Kidney (tissue), 14 donors: ENCODE results near the gene NDUFAF2. TPM values are rescaled to one million over a fixed set of nuclear protein-coding genes. Genes with fewer than 3 reads are reported as not detected.
A peak's percentile ranks its signal among the peaks of the same experiment; 100 is the strongest.

Experiments
- DNase-seq, 5 donors: peaks; one replicate each; pipeline ENCODE4 v3.0.0-alpha.2; 2013 to 2020
- FAIRE-seq: peaks from 2 replicates; lab custom pipeline; 2012; peaks lifted over from hg19 to GRCh38; lab: Jason Lieb, UNC
- H3K27ac ChIP-seq, 2 donors: one replicate each; pipeline ENCODE4 v1.7.0; 2013; ENCODE audit warnings: low read depth in 2 of 2, low read length in 2 of 2, inconsistent platforms in 1 of 2
- H3K27me3 ChIP-seq: one replicate; pipeline ENCODE4 v1.7.1; 2013; ENCODE audit warnings: low read length, inconsistent platforms; ENCODE audit not compliant: control insufficient read depth, insufficient read depth
- H3K36me3 ChIP-seq, 3 donors: one replicate each; pipeline versions ENCODE4 v1.7.0 to v1.7.1; 2013; ENCODE audit warnings: low read length in 3 of 3, control low read depth in 1 of 3, inconsistent platforms in 1 of 3; ENCODE audit not compliant: insufficient read depth in 3 of 3, control insufficient read depth in 2 of 3
- H3K4me1 ChIP-seq, 3 donors: one replicate each; pipeline versions ENCODE4 v1.7.0 to v1.7.1; 2013; ENCODE audit warnings: low read length in 3 of 3, inconsistent platforms in 1 of 3, low read depth in 1 of 3; ENCODE audit not compliant: control insufficient read depth in 2 of 3, insufficient read depth in 2 of 3
- H3K4me3 ChIP-seq, 3 donors: one replicate each; pipeline versions ENCODE4 v1.7.0 to v1.8.1; 2013; ENCODE audit warnings: low read length in 3 of 3, control low read depth in 1 of 3, inconsistent platforms in 1 of 3
- H3K9ac ChIP-seq, 3 donors: one replicate each; pipeline versions ENCODE4 v1.7.0 to v1.7.1; 2013; ENCODE audit warnings: low read length in 3 of 3, control low read depth in 1 of 3, inconsistent platforms in 1 of 3
- H3K9me3 ChIP-seq, 3 donors: one replicate each; pipeline versions ENCODE4 v1.7.0 to v1.7.1; 2013; ENCODE audit warnings: low read length in 3 of 3, control low read depth in 1 of 3, inconsistent platforms in 1 of 3; ENCODE audit not compliant: control insufficient read depth in 2 of 3, insufficient read depth in 1 of 3
- CTCF ChIP-seq: IDR thresholded peaks from 3 replicates; pipeline ENCODE4 v1.5.1; 2012; ENCODE audit warnings: mild to moderate bottlenecking, moderate library complexity, borderline replicate concordance; ENCODE audit not compliant: insufficient read depth; ENCODE audit errors: extremely low read depth
- intact Hi-C: fragments of 100-400 bp; cut with DNase I; formaldehyde crosslinking; loops from one replicate; pipeline ENCODE4 v1.11.1; 2022
- polyA plus RNA-seq: library from polyadenylated mRNA; stranded (reverse); fragments of 350-450 nt; fragmentation: Illumina TruSeq; extraction: RNeasy Lipid Tissue Mini Kit (QIAGEN cat#74804); gene quantifications from one replicate; pipeline ENCODE4 v1.2.3, GENCODE V29; 2014; ENCODE audit warnings: low read depth, low replicate concordance; ENCODE audit not compliant: insufficient read depth
- total RNA-seq: library from RNA; stranded (reverse); fragmentation: NEBNext Ultra II Directional; extraction: Animal tissue kit (Norgen Biotek cat#: 25700); gene quantifications from one replicate; pipeline ENCODE4 v1.2.1, GENCODE V29; 2021
- donor health status: control.
- donor health status: control.
- donor health status: control.
- donor health status: control.
- donor health status: control.
- donor health status: DM: yes; HTN: yes; CAD: no.
- donor health status: Normal renal cell carcinoma (clear cell type).

The NDUFAF2 gene
- total and polyA plus RNA-seq, 2 donors from 2014 or later = 23.7 to 47.5 TPM

- intact Hi-C loops = no loop called here
- Histone ChIP-seq H3K9ac (no peak overlapping the region), H3K4me3 (no peak overlapping the region), H3K4me1 (no peaks in the 10 kb centered on the region), H3K27ac (no peak overlapping the region), H3K36me3 (no peaks in the 10 kb centered on the region), H3K9me3 (no peaks in the 10 kb centered on the region), H3K27me3 (no peaks in the 10 kb centered on the region)
- peak in 1 of 5 donors; percentile 12 for DNase-seq
- FAIRE-seq = no peak
- no peak for TF ChIP-seq CTCF
These were observed 194.3 kb downstream of the NDUFAF2 start for GRCh38 chr5:61139094-61139873.

GRCh38 chr5:61139931-61140330 lies 194.9 kb downstream of the NDUFAF2 start:
- FAIRE-seq = no peak
- Histone ChIP-seq H3K27ac (no peak overlapping the region), H3K4me3 (no peak overlapping the region), H3K4me1 (no peaks in the 10 kb centered on the region), H3K36me3 (no peaks in the 10 kb centered on the region), H3K9ac (no peak overlapping the region), H3K27me3 (no peaks in the 10 kb centered on the region), H3K9me3 (no peaks in the 10 kb centered on the region)
- no peak for DNase-seq
- intact Hi-C loops = no loop called here
- no peak for TF ChIP-seq CTCF

DNA sequence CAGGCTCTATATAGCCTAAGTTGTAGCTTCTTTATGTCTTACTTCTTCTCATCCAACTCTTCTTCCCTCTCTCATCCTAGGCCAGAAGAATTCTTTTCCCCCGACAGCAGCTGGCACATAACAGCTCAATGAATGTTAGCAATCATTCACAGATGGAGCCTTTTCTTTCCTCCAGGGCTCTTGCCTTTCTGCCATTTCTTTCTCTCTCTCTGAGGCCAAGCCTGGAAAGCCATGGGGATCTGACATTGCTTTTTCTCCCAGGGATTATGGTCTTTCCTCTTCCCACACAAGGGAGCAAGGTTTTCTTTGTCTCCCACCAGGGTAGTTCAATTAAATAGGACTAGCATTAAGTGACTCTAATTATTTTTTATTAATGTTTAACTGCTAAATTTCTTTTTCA lies 196.8 kb downstream of the NDUFAF2 start:
- DNase-seq (peak in 2 of 5 donors; percentile 38 to 56), FAIRE-seq (no peak)
- TF ChIP-seq CTCF = no peak
- Histone ChIP-seq H3K27ac (no peak overlapping the region), H3K9ac (no peak overlapping the region), H3K4me1 (no peaks in the 10 kb centered on the region), H3K36me3 (no peaks in the 10 kb centered on the region), H3K27me3 (no peaks in the 10 kb centered on the region), H3K9me3 (no peaks in the 10 kb centered on the region), H3K4me3 (no peak overlapping the region)
- intact Hi-C loops = no loop called here
